ENCODE measurements around the gene CAMSAP2. TPM values are rescaled to one million over a fixed set of nuclear protein-coding genes. Genes with fewer than 3 reads are reported as not detected.

The CAMSAP2 gene
- total and polyA plus RNA-seq, 10 of the 15 experiments (the other 5 are each of a cell fraction or from before 2014, with no cell fraction given): 3.9 to 19.8 (median 8.0) TPM

DNA sequence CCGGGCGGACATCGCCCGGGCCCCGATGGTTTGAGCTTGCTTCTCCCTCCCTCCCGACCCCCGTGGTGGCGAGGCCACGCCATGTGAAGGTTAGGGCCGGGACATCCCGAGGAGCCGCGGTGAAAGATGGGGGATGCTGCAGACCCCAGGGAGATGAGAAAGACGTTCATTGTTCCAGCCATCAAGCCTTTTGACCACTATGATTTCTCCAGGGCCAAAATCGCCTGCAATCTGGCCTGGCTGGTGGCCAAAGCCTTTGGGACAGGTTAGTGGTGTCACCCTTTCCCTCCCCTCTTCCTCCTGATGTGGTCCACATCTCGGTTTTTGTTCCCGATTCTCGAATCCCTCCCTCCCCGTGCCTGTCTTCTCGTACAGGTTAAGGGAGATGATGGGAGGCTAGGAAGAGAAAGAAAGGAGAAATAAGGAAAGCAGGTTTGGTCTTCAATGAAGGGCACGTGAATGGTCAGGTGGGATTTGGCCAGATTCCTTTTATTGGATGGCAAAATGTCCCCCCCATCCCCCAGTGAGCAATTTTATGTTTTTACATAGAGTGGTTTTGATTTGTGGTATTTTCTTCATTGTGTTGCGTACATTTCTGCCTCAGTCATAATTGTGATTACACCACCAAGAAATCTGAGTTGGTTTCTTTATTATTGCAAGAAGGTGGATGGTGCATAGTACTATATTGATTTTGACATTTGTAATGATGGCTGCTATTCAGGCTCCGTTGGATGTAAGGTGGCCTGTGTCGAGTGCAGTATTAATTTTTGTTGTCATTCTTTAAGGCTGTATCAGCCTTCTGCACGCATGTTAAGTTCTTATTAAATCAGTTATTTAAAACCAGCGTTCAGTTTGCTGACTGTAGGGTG lies 1.2 kb downstream of the CAMSAP2 start (continued):
- TF ChIP-seq, protein P1, sequence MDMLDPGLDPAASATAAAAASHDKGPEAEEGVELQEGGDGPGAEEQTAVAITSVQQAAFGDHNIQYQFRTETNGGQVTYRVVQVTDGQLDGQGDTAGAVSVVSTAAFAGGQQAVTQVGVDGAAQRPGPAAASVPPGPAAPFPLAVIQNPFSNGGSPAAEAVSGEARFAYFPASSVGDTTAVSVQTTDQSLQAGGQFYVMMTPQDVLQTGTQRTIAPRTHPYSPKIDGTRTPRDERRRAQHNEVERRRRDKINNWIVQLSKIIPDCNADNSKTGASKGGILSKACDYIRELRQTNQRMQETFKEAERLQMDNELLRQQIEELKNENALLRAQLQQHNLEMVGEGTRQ (IDR thresholded peaks at IDR 0.05; ENCODE audit: borderline replicate concordance, low read depth, low read length): no peak
- TF ChIP-seq, protein P2, sequence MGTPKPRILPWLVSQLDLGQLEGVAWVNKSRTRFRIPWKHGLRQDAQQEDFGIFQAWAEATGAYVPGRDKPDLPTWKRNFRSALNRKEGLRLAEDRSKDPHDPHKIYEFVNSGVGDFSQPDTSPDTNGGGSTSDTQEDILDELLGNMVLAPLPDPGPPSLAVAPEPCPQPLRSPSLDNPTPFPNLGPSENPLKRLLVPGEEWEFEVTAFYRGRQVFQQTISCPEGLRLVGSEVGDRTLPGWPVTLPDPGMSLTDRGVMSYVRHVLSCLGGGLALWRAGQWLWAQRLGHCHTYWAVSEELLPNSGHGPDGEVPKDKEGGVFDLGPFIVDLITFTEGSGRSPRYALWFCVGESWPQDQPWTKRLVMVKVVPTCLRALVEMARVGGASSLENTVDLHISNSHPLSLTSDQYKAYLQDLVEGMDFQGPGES (IDR thresholded peaks at IDR 0.05): no peak
- TF ChIP-seq SREBF1 (IDR thresholded peaks at IDR 0.05; ENCODE audit: low read length): no peak
- no peak for TF ChIP-seq NFXL1 (IDR thresholded peaks at IDR 0.05; ENCODE audit: borderline replicate concordance)
- TF ChIP-seq RB1 (IDR thresholded peaks at IDR 0.05; ENCODE audit: borderline replicate concordance): no peak
- TF ChIP-seq, protein P3, sequence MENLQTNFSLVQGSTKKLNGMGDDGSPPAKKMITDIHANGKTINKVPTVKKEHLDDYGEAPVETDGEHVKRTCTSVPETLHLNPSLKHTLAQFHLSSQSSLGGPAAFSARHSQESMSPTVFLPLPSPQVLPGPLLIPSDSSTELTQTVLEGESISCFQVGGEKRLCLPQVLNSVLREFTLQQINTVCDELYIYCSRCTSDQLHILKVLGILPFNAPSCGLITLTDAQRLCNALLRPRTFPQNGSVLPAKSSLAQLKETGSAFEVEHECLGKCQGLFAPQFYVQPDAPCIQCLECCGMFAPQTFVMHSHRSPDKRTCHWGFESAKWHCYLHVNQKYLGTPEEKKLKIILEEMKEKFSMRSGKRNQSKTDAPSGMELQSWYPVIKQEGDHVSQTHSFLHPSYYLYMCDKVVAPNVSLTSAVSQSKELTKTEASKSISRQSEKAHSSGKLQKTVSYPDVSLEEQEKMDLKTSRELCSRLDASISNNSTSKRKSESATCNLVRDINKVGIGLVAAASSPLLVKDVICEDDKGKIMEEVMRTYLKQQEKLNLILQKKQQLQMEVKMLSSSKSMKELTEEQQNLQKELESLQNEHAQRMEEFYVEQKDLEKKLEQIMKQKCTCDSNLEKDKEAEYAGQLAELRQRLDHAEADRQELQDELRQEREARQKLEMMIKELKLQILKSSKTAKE (IDR thresholded peaks at IDR 0.05; ENCODE audit: low read depth, poor library complexity, severe bottlenecking): no peak
- peak; percentile 11 to 14; a peak in 2 of 4 replicates for TF ChIP-seq IKZF2 (IDR thresholded peaks at IDR 0.05)
- no peak for TF ChIP-seq NFYA (IDR thresholded peaks at IDR 0.05; ENCODE audit: borderline replicate concordance, low read depth, low read length)
- TF ChIP-seq, protein P4, sequence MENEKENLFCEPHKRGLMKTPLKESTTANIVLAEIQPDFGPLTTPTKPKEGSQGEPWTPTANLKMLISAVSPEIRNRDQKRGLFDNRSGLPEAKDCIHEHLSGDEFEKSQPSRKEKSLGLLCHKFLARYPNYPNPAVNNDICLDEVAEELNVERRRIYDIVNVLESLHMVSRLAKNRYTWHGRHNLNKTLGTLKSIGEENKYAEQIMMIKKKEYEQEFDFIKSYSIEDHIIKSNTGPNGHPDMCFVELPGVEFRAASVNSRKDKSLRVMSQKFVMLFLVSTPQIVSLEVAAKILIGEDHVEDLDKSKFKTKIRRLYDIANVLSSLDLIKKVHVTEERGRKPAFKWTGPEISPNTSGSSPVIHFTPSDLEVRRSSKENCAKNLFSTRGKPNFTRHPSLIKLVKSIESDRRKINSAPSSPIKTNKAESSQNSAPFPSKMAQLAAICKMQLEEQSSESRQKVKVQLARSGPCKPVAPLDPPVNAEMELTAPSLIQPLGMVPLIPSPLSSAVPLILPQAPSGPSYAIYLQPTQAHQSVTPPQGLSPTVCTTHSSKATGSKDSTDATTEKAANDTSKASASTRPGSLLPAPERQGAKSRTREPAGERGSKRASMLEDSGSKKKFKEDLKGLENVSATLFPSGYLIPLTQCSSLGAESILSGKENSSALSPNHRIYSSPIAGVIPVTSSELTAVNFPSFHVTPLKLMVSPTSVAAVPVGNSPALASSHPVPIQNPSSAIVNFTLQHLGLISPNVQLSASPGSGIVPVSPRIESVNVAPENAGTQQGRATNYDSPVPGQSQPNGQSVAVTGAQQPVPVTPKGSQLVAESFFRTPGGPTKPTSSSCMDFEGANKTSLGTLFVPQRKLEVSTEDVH (IDR thresholded peaks at IDR 0.05; ENCODE audit: low read depth, partially characterized antibody): no peak
- no peak for TF ChIP-seq FOXK2 (IDR thresholded peaks at IDR 0.05)
- TF ChIP-seq, protein P5, sequence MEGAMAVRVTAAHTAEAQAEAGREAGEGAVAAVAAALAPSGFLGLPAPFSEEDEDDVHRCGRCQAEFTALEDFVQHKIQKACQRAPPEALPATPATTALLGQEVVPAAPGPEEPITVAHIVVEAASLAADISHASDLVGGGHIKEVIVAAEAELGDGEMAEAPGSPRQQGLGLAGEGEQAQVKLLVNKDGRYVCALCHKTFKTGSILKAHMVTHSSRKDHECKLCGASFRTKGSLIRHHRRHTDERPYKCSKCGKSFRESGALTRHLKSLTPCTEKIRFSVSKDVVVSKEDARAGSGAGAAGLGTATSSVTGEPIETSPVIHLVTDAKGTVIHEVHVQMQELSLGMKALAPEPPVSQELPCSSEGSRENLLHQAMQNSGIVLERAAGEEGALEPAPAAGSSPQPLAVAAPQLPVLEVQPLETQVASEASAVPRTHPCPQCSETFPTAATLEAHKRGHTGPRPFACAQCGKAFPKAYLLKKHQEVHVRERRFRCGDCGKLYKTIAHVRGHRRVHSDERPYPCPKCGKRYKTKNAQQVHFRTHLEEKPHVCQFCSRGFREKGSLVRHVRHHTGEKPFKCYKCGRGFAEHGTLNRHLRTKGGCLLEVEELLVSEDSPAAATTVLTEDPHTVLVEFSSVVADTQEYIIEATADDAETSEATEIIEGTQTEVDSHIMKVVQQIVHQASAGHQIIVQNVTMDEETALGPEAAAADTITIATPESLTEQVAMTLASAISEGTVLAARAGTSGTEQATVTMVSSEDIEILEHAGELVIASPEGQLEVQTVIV (IDR thresholded peaks at IDR 0.05; ENCODE audit: borderline replicate concordance, partially characterized antibody): no peak
- TF ChIP-seq BMI1 (IDR thresholded peaks at IDR 0.05; ENCODE audit: borderline replicate concordance): no peak
- TF ChIP-seq, protein P6, sequence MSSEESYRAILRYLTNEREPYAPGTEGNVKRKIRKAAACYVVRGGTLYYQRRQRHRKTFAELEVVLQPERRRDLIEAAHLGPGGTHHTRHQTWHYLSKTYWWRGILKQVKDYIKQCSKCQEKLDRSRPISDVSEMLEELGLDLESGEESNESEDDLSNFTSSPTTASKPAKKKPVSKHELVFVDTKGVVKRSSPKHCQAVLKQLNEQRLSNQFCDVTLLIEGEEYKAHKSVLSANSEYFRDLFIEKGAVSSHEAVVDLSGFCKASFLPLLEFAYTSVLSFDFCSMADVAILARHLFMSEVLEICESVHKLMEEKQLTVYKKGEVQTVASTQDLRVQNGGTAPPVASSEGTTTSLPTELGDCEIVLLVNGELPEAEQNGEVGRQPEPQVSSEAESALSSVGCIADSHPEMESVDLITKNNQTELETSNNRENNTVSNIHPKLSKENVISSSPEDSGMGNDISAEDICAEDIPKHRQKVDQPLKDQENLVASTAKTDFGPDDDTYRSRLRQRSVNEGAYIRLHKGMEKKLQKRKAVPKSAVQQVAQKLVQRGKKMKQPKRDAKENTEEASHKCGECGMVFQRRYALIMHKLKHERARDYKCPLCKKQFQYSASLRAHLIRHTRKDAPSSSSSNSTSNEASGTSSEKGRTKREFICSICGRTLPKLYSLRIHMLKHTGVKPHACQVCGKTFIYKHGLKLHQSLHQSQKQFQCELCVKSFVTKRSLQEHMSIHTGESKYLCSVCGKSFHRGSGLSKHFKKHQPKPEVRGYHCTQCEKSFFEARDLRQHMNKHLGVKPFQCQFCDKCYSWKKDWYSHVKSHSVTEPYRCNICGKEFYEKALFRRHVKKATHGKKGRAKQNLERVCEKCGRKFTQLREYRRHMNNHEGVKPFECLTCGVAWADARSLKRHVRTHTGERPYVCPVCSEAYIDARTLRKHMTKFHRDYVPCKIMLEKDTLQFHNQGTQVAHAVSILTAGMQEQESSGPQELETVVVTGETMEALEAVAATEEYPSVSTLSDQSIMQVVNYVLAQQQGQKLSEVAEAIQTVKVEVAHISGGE (CRISPR knock-in tag; IDR thresholded peaks at IDR 0.05): no peak
- TF ChIP-seq NFIC (IDR thresholded peaks at IDR 0.05; ENCODE audit: low read depth, low read length): peak; percentile 23; the same call in 1 of the 2 replicates
- no peak for TF ChIP-seq NRF1 (conservative IDR thresholded peaks at IDR 0.05; ENCODE audit: low read depth, low read length)

All from GM12878 (cell line).